Endodermal cell (in vitro differentiated cells): ENCODE measurements around the gene LEFTY1. TPM values are rescaled to one million over a fixed set of nuclear protein-coding genes. Genes with fewer than 3 reads are reported as not detected.
A peak's percentile ranks its signal among the peaks of the same experiment; 100 is the strongest.
"Not testable (repeated sequence)": the region's sequence is repeated elsewhere in the genome, so short reads cannot be mapped to it uniquely, and the experiment has no call there.

Experiments
- DNase-seq: peaks from one replicate; pipeline ENCODE4 v3.0.0-alpha.2; 2017
- H3K27ac ChIP-seq: 2 replicates; pipeline ENCODE4 v1.5.1; 2013; ENCODE audit warnings: mild to moderate bottlenecking, low read depth, low read length, moderate library complexity
- H3K27me3 ChIP-seq: 2 replicates; pipeline ENCODE4 v1.6.1; 2013; ENCODE audit warnings: mild to moderate bottlenecking, low read length, moderate library complexity; ENCODE audit not compliant: insufficient read depth, control insufficient read depth, poor library complexity, severe bottlenecking
- H3K36me3 ChIP-seq: 2 replicates; pipeline ENCODE4 v1.7.0; 2013; ENCODE audit warnings: mild to moderate bottlenecking, low read length, moderate library complexity; ENCODE audit not compliant: control insufficient read depth, insufficient read depth
- H3K4me1 ChIP-seq: one replicate; pipeline ENCODE4 v1.7.0; 2013; ENCODE audit warnings: low read length; ENCODE audit not compliant: control insufficient read depth, insufficient read depth
- H3K4me3 ChIP-seq: 2 replicates; pipeline ENCODE4 v1.5.1; 2013; ENCODE audit warnings: mild to moderate bottlenecking, low read length, moderate library complexity
- H3K9ac ChIP-seq: 2 replicates; pipeline ENCODE4 v1.6.1; 2013; ENCODE audit warnings: mild to moderate bottlenecking, low read length, moderate library complexity; ENCODE audit not compliant: poor library complexity, severe bottlenecking; ENCODE audit errors: extremely low read depth
- H3K9me3 ChIP-seq: 2 replicates; pipeline ENCODE4 v1.6.1; 2013; ENCODE audit warnings: mild to moderate bottlenecking, low read length, moderate library complexity; ENCODE audit not compliant: control insufficient read depth
- H3K27ac Mint-ChIP-seq: 2 replicates; pipeline ENCODE4 v1.8.0; 2020; ENCODE audit warnings: mixed read lengths
- H3K27me3 Mint-ChIP-seq: 2 replicates; pipeline ENCODE4 v1.8.0; 2021; ENCODE audit warnings: mild to moderate bottlenecking, mixed read lengths; ENCODE audit not compliant: insufficient read depth
- H3K36me3 Mint-ChIP-seq: 2 replicates; pipeline ENCODE4 v1.8.0; 2020; ENCODE audit warnings: low read depth, mixed read lengths
- H3K4me1 Mint-ChIP-seq: 2 replicates; pipeline ENCODE4 v1.8.0; 2020; ENCODE audit warnings: mixed read lengths
- H3K4me3 Mint-ChIP-seq: 2 replicates; pipeline ENCODE4 v1.8.0; 2020; ENCODE audit warnings: mild to moderate bottlenecking, moderate library complexity, mixed read lengths
- H3K9me3 Mint-ChIP-seq: 2 replicates; pipeline ENCODE4 v1.8.0; 2020; ENCODE audit warnings: mild to moderate bottlenecking, mixed read lengths
- CTCF ChIP-seq: fragments of 200-600 bp; sonication (generic); conservative IDR thresholded peaks from 2 replicates; pipeline ENCODE4 v1.5.0; 2021; ENCODE audit warnings: antibody characterized with exemption, mild to moderate bottlenecking
- WGBS, 2 experiments: methylation state at CpG; one replicate each; pipeline versions ENCODE4 v1.1.5 to v1.1.7; 2013; ENCODE audit warnings: missing lambda C conversion rate in 2 of 2, mixed read lengths in 1 of 2; ENCODE audit not compliant: insufficient coverage in 1 of 2, insufficient read length in 1 of 2; 5-methylcytosine and 5-hydroxymethylcytosine counted together
- total RNA-seq, 2 donors: library from RNA; stranded (reverse); fragmentation: NEBNext Ultra II Directional in 1 of 2; extraction: Animal tissue kit (Norgen Biotek cat#: 25700) in 1 of 2; gene quantifications; 2 replicates in 1 of 2; 3 replicates in 1 of 2; pipeline ENCODE4 v1.2.1, GENCODE V29; 2021

The LEFTY1 gene
- total RNA-seq, 2 donors from 2014 or later, result 76.0 to 660 TPM

DNA sequence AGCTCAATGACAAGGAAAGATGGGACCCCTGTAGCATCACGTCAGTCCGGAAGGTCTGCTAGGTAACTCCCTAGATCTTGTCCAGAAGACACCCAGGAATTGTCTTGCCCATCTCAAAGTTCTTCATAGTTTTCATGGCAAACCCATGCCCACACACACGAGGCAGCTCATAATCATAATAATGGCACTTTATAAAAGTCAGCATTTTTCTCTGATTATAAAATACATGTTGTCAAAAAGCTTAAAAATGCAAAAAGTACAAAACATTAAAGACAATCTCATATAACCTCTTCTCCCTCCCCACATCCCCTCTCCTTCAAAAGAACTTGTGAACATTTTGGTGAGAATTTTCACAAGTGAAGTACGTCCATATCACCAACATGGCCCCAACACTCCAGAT, 48.2 kb downstream of the LEFTY1 start:
- Mint-ChIP-seq H3K4me1 (peaks cover 4% of the 10 kb centered on the region), H3K27me3 (no peaks in the 10 kb centered on the region), H3K36me3 (peaks cover 59% of the 10 kb centered on the region), H3K27ac (peak overlapping the region; percentile 55), H3K9me3 (no peaks in the 10 kb centered on the region), H3K4me3 (no peak overlapping the region)
- WGBS, 2 experiments, result 89 to 95% methylated on average over 2 to 4 of the region's 4 CpGs
- Histone ChIP-seq H3K36me3 (peaks cover 88% of the 10 kb centered on the region), H3K9me3 (no peaks in the 10 kb centered on the region), H3K9ac (no peak overlapping the region), H3K4me1 (peaks cover 2% of the 10 kb centered on the region), H3K27ac (no peak overlapping the region), H3K27me3 (no peaks in the 10 kb centered on the region), H3K4me3 (no peak overlapping the region)
- no peak for TF ChIP-seq CTCF
- no peak for DNase-seq

DNA sequence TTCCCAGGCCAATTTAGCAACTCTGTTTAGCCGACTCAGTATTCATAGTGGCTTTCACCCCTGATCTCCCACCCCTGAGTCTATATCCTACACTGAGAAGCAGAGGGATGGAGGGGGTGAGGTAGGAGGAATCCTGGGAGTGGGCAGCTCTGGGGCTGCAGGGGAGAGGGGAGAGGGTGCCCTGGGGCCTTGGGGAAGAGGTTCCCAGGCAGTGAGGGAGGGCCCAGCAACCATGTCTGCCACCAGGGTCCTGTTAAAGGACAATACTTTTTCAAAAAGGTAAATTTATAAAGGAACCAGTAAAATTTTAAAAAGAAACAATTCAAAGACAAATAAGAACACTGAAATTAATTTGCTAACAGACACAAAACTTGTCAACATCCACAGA, 48.7 kb downstream of the LEFTY1 start:
- Mint-ChIP-seq H3K4me3 (no peak overlapping the region), H3K9me3 (no peaks in the 10 kb centered on the region), H3K4me1 (peaks cover 4% of the 10 kb centered on the region), H3K27ac (no peak overlapping the region), H3K36me3 (peaks cover 59% of the 10 kb centered on the region), H3K27me3 (no peaks in the 10 kb centered on the region)
- Histone ChIP-seq H3K4me1 (peaks cover 2% of the 10 kb centered on the region), H3K27me3 (no peaks in the 10 kb centered on the region), H3K27ac (no peak overlapping the region), H3K36me3 (peaks cover 92% of the 10 kb centered on the region), H3K4me3 (no peak overlapping the region), H3K9me3 (no peaks in the 10 kb centered on the region), H3K9ac (no peak overlapping the region)
- no peak for TF ChIP-seq CTCF
- DNase-seq, result no peak
- 100% methylated on average over 1 of the region's 1 CpG; no CpG with 5 or more reads in 1 of the 2 experiments for WGBS, 2 experiments

GRCh38 chr1:225838793-225839192, 50.2 kb downstream of the LEFTY1 start:
- H3K36me3 Mint-ChIP-seq, result peaks cover 66% of the 10 kb centered on the region
- H3K27ac Mint-ChIP-seq, result no peak overlapping the region
- WGBS, 2 experiments, result 96 to 98% methylated on average over 5 to 14 of the region's 14 CpGs
- no peaks in the 10 kb centered on the region for H3K27me3 Mint-ChIP-seq
- Histone ChIP-seq H3K27ac (no peak overlapping the region), H3K9ac (no peak overlapping the region), H3K36me3 (peaks cover 89% of the 10 kb centered on the region), H3K27me3 (no peaks in the 10 kb centered on the region), H3K9me3 (no peaks in the 10 kb centered on the region), H3K4me3 (no peak overlapping the region), H3K4me1 (peaks cover 2% of the 10 kb centered on the region)
- H3K4me3 Mint-ChIP-seq, result no peak overlapping the region
- no peak for DNase-seq
- H3K4me1 Mint-ChIP-seq, result peaks cover 4% of the 10 kb centered on the region
- H3K9me3 Mint-ChIP-seq, result no peaks in the 10 kb centered on the region
- no peak for TF ChIP-seq CTCF

GRCh38 chr1:225836296-225836695, 52.6 kb downstream of the LEFTY1 start:
- H3K27ac Mint-ChIP-seq, DNase-seq, H3K27me3 ChIP-seq, H3K4me1 Mint-ChIP-seq, H3K4me3 Mint-ChIP-seq, H3K27ac ChIP-seq, H3K9me3 ChIP-seq, H3K27me3 Mint-ChIP-seq, H3K9me3 Mint-ChIP-seq, H3K9ac ChIP-seq, H3K4me3 ChIP-seq, H3K4me1 ChIP-seq: not testable (repeated sequence)
- peaks cover 78% of the 10 kb centered on the region for H3K36me3 Mint-ChIP-seq
- peaks cover 90% of the 10 kb centered on the region for H3K36me3 ChIP-seq
- WGBS, 2 experiments, result 85 to 96% methylated on average over 4 of the region's 4 CpGs
